Trophoblast cell (in vitro differentiated cells and primary cell): ENCODE data around the gene TUSC7.

ENCODE experiments used
- DNase-seq, 2 donors: peaks; one replicate each; pipeline ENCODE4 v3.0.0-alpha.2; 2016
- H2AFZ ChIP-seq: 2 replicates; pipeline ENCODE4 v1.6.1; 2013; ENCODE audit warnings: low read length, moderate library complexity, mild to moderate bottlenecking; ENCODE audit not compliant: insufficient read depth, poor library complexity
- H2AK5ac ChIP-seq: 2 replicates; pipeline ENCODE4 v1.6.1; 2013; ENCODE audit warnings: mild to moderate bottlenecking, low read length
- H2BK120ac ChIP-seq: 2 replicates; pipeline ENCODE4 v1.6.1; 2013; ENCODE audit warnings: low read length, mild to moderate bottlenecking, moderate library complexity; ENCODE audit not compliant: insufficient read depth, poor library complexity
- H2BK12ac ChIP-seq: 2 replicates; pipeline ENCODE4 v1.6.1; 2013; ENCODE audit warnings: mild to moderate bottlenecking, low read length, moderate library complexity
- H2BK5ac ChIP-seq: 2 replicates; pipeline ENCODE4 v1.6.1; 2013; ENCODE audit warnings: low read length, low read depth, moderate library complexity, mild to moderate bottlenecking; ENCODE audit not compliant: poor library complexity
- H3K14ac ChIP-seq: 2 replicates; pipeline ENCODE4 v1.6.1; 2013; ENCODE audit warnings: mild to moderate bottlenecking, low read length
- H3K18ac ChIP-seq: 2 replicates; pipeline ENCODE4 v1.6.1; 2013; ENCODE audit warnings: mild to moderate bottlenecking, low read length
- H3K23ac ChIP-seq: 2 replicates; pipeline ENCODE4 v1.6.1; 2013; ENCODE audit warnings: low read length
- H3K27ac ChIP-seq: 2 replicates; pipeline ENCODE4 v1.5.1; 2013; ENCODE audit warnings: low read depth, mild to moderate bottlenecking, inconsistent platforms, low read length, moderate library complexity
- H3K27me3 ChIP-seq: 2 replicates; pipeline ENCODE4 v1.6.1; 2013; ENCODE audit warnings: inconsistent platforms, mild to moderate bottlenecking, low read length, moderate library complexity; ENCODE audit not compliant: insufficient read depth
- H3K36me3 ChIP-seq, 2 experiments: 1 replicate in 1 of 2; 2 replicates in 1 of 2; pipeline ENCODE4 v1.6.1; 2013; ENCODE audit warnings: low read length in 2 of 2, mild to moderate bottlenecking in 2 of 2, moderate library complexity in 1 of 2; ENCODE audit not compliant: insufficient read depth in 2 of 2, control insufficient read depth in 1 of 2
- H3K4ac ChIP-seq: 2 replicates; pipeline ENCODE4 v1.6.1; 2013; ENCODE audit warnings: low read depth, mild to moderate bottlenecking, low read length, moderate library complexity
- H3K4me1 ChIP-seq, 2 experiments: 1 replicate in 1 of 2; 2 replicates in 1 of 2; pipeline ENCODE4 v1.6.1; 2013; ENCODE audit warnings: low read length in 2 of 2, mild to moderate bottlenecking in 2 of 2, moderate library complexity in 1 of 2; ENCODE audit not compliant: insufficient read depth in 2 of 2, control insufficient read depth in 1 of 2
- H3K4me2 ChIP-seq: 2 replicates; pipeline ENCODE4 v1.6.1; 2013; ENCODE audit warnings: inconsistent platforms, mild to moderate bottlenecking, low read length, moderate library complexity
- H3K4me3 ChIP-seq: 2 replicates; pipeline ENCODE4 v1.5.1; 2013; ENCODE audit warnings: mild to moderate bottlenecking, low read depth, low read length, inconsistent platforms
- H3K79me1 ChIP-seq: one replicate; pipeline ENCODE4 v1.6.1; 2013; ENCODE audit warnings: low read length
- H3K79me2 ChIP-seq: 2 replicates; pipeline ENCODE4 v1.6.1; 2013; ENCODE audit warnings: low read length, mild to moderate bottlenecking; ENCODE audit not compliant: control insufficient read depth, insufficient read depth, poor library complexity
- H3K9ac ChIP-seq: 2 replicates; pipeline ENCODE4 v1.6.1; 2013; ENCODE audit warnings: mild to moderate bottlenecking, low read length
- H3K9me3 ChIP-seq: 2 replicates; pipeline ENCODE4 v1.6.1; 2013; ENCODE audit warnings: low read depth, mild to moderate bottlenecking, control low read depth, inconsistent platforms, low read length; ENCODE audit not compliant: insufficient read depth
- H4K12ac ChIP-seq: 2 replicates; pipeline ENCODE4 v1.6.1; 2013; ENCODE audit warnings: low read depth, mild to moderate bottlenecking, low read length, moderate library complexity
- H4K8ac ChIP-seq: 2 replicates; pipeline ENCODE4 v1.6.1; 2013; ENCODE audit warnings: low read depth, mild to moderate bottlenecking, low read length, moderate library complexity
- H4K91ac ChIP-seq: one replicate; pipeline ENCODE4 v1.6.1; 2013; ENCODE audit warnings: low read depth, mild to moderate bottlenecking, low read length, moderate library complexity
- WGBS: extraction: QIAGEN DNeasy Blood & Tissue Kit; methylation state at CpG from one replicate; pipeline ENCODE4 v1.1.7; 2013; ENCODE audit warnings: missing lambda C conversion rate; ENCODE audit not compliant: insufficient read length, insufficient coverage; ENCODE audit errors: extremely low coverage; 5-methylcytosine and 5-hydroxymethylcytosine counted together

Gene TUSC7

GRCh38 chr3:116667791-116668190 lies 41.8 kb upstream of the TUSC7 start:
- no peak overlapping the region for H4K12ac ChIP-seq
- H2BK12ac ChIP-seq: no peak overlapping the region
- no peak overlapping the region for H2AK5ac ChIP-seq
- no peak overlapping the region for H2BK5ac ChIP-seq
- no peak overlapping the region for H3K23ac ChIP-seq
- H3K27me3 ChIP-seq: no peaks in the 10 kb centered on the region
- H3K9me3 ChIP-seq: no peaks in the 10 kb centered on the region
- no peaks in the 10 kb centered on the region for H3K4me1 ChIP-seq
- no peak overlapping the region for H3K14ac ChIP-seq
- no peak overlapping the region for H3K27ac ChIP-seq
- no peak overlapping the region for H4K8ac ChIP-seq
- H2BK120ac ChIP-seq: no peak overlapping the region
- H3K79me1 ChIP-seq: no peaks in the 10 kb centered on the region
- WGBS: no CpG with 5 or more reads among the region's 1 CpG
- no peak overlapping the region for H3K18ac ChIP-seq
- no peaks in the 10 kb centered on the region for H3K79me2 ChIP-seq
- H3K4ac ChIP-seq: no peak overlapping the region
- H3K9ac ChIP-seq: no peak overlapping the region
- DNase-seq: no peak
- no peaks in the 10 kb centered on the region for H3K36me3 ChIP-seq
- no peak overlapping the region for H3K4me3 ChIP-seq
- H2AFZ ChIP-seq: no peak overlapping the region
- H4K91ac ChIP-seq: no peak overlapping the region
- no peak overlapping the region for H3K4me2 ChIP-seq

GRCh38 chr3:116669576-116669975 lies 40.0 kb upstream of the TUSC7 start:
- no peak overlapping the region for H3K23ac ChIP-seq
- no peak overlapping the region for H3K4me2 ChIP-seq
- WGBS: no CpG with 5 or more reads among the region's 3 CpGs
- no peak overlapping the region for H4K8ac ChIP-seq
- no peaks in the 10 kb centered on the region for H3K27me3 ChIP-seq
- H2BK120ac ChIP-seq: no peak overlapping the region
- no peak overlapping the region for H3K9ac ChIP-seq
- no peak overlapping the region for H3K14ac ChIP-seq
- H4K91ac ChIP-seq: no peak overlapping the region
- H3K36me3 ChIP-seq: no peaks in the 10 kb centered on the region
- no peak overlapping the region for H3K4me3 ChIP-seq
- H4K12ac ChIP-seq: no peak overlapping the region
- H3K9me3 ChIP-seq: no peaks in the 10 kb centered on the region
- no peaks in the 10 kb centered on the region for H3K79me2 ChIP-seq
- no peak overlapping the region for H2AK5ac ChIP-seq
- H2AFZ ChIP-seq: no peak overlapping the region
- no peak overlapping the region for H3K27ac ChIP-seq
- no peaks in the 10 kb centered on the region for H3K4me1 ChIP-seq
- no peaks in the 10 kb centered on the region for H3K79me1 ChIP-seq
- no peak overlapping the region for H3K18ac ChIP-seq
- H3K4ac ChIP-seq: no peak overlapping the region
- H2BK12ac ChIP-seq: no peak overlapping the region
- no peak overlapping the region for H2BK5ac ChIP-seq
- no peak for DNase-seq

- H3K9ac ChIP-seq: no peak overlapping the region
- WGBS: no CpG with 5 or more reads among the region's 1 CpG
- H2BK5ac ChIP-seq: no peak overlapping the region
- H3K4ac ChIP-seq: no peak overlapping the region
- no peak overlapping the region for H4K91ac ChIP-seq
- no peak overlapping the region for H3K23ac ChIP-seq
- H3K18ac ChIP-seq: no peak overlapping the region
- no peak overlapping the region for H2BK120ac ChIP-seq
- H3K14ac ChIP-seq: no peak overlapping the region
- H2BK12ac ChIP-seq: no peak overlapping the region
- H3K4me2 ChIP-seq: no peak overlapping the region
- no peak for DNase-seq
- H3K36me3 ChIP-seq: no peaks in the 10 kb centered on the region
- no peak overlapping the region for H2AK5ac ChIP-seq
- no peaks in the 10 kb centered on the region for H3K27me3 ChIP-seq
- no peak overlapping the region for H3K4me3 ChIP-seq
- H3K27ac ChIP-seq: no peak overlapping the region
- no peak overlapping the region for H4K12ac ChIP-seq
- H2AFZ ChIP-seq: no peak overlapping the region
- no peaks in the 10 kb centered on the region for H3K79me1 ChIP-seq
- H3K9me3 ChIP-seq: no peaks in the 10 kb centered on the region
- no peak overlapping the region for H4K8ac ChIP-seq
- no peaks in the 10 kb centered on the region for H3K79me2 ChIP-seq
- no peaks in the 10 kb centered on the region for H3K4me1 ChIP-seq
These were observed 38.4 kb upstream of the TUSC7 start for GRCh38 chr3:116671151-116671550.

- Histone ChIP-seq H3K27me3 (no peaks in the 10 kb centered on the region), H3K9me3 (no peaks in the 10 kb centered on the region), H3K4me2 (no peak overlapping the region), H2AFZ (no peak overlapping the region), H3K18ac (no peak overlapping the region), H2AK5ac (no peak overlapping the region), H3K4ac (no peak overlapping the region), H2BK5ac (no peak overlapping the region), H4K12ac (no peak overlapping the region), H3K79me2 (no peaks in the 10 kb centered on the region), H3K4me3 (no peak overlapping the region), H3K36me3 (no peaks in the 10 kb centered on the region), H4K91ac (no peak overlapping the region), H3K4me1 (no peaks in the 10 kb centered on the region), H3K23ac (no peak overlapping the region), H3K27ac (no peak overlapping the region), H2BK12ac (no peak overlapping the region), H3K14ac (no peak overlapping the region), H3K79me1 (no peaks in the 10 kb centered on the region), H2BK120ac (no peak overlapping the region), H4K8ac (no peak overlapping the region), H3K9ac (no peak overlapping the region)
- no CpG with 5 or more reads among the region's 13 CpGs for WGBS
- DNase-seq: no peak
These were observed 30.7 kb upstream of the TUSC7 start for GRCh38 chr3:116678853-116679252.
